WERI-Rb-1 (cell line): ENCODE data around the gene CPAMD8.

Source experiments
- DNase-seq: peaks from one replicate; pipeline ENCODE4 v3.0.0-alpha.2; 2020
- H3K27ac ChIP-seq: fragments of 250-450 bp; sonication (Bioruptor Pico); 2 replicates; pipeline ENCODE4 v1.5.1; 2020; ENCODE audit warnings: mild to moderate bottlenecking, moderate library complexity
- H3K27me3 ChIP-seq: fragments of 250-450 bp; sonication (Bioruptor Pico); 2 replicates; pipeline ENCODE4 v1.5.1; 2021; ENCODE audit warnings: mild to moderate bottlenecking, low read depth, moderate library complexity; ENCODE audit not compliant: insufficient read depth, severe bottlenecking
- H3K36me3 ChIP-seq: fragments of 250-450 bp; sonication (Bioruptor Pico); 2 replicates; pipeline ENCODE4 v1.5.1; 2020; ENCODE audit warnings: mild to moderate bottlenecking, moderate library complexity
- H3K4me3 ChIP-seq: 2 replicates; pipeline ENCODE4 v1.5.1; 2011; ENCODE audit warnings: low read depth, mild to moderate bottlenecking, control low read depth, low read length
- H3K9me3 ChIP-seq: fragments of 250-450 bp; sonication (Bioruptor Pico); 2 replicates; pipeline ENCODE4 v1.5.1; 2021; ENCODE audit warnings: mild to moderate bottlenecking, moderate library complexity; ENCODE audit not compliant: severe bottlenecking
- TF ChIP-seq, protein P1 (sequence below): IDR thresholded peaks from 2 replicates; pipeline ENCODE4 v1.5.1; 2011; ENCODE audit warnings: low read depth, mild to moderate bottlenecking, control low read depth, inconsistent platforms, low read length

Gene CPAMD8

DNA sequence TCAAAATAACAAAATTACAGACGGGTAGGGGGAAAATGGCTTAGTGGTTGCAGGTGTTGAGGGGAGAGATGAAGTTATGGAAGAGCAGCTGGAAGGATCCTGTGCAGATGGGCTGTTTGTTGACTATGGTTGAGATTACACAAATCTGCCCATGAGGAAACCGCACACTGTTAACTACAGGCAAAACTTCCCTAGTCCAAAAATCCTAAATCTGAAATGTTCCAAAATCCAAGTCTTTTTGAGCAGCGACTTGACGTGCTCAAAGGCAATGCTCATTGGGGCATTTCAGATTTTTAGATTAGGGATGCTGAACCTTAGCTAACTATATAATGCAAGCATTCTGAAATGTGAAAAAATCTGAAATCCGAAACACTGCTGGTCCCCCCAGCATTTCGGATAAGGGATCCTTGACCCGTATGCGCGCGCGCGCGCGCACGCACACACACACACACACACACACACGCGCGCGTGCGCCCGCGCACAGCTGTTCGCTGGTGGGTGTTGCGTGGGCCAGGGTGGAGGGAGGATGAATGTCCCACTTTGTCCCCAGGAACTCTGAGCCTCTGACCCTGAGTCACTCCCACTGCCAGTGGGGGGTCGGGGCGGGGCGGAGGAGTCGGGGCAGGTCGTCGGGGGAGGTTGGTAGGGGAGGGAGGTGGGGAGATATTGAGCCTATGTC, 131.0 kb downstream of the CPAMD8 start:
- H3K9me3 ChIP-seq, result no peaks in the 10 kb centered on the region
- H3K27me3 ChIP-seq, result no peaks in the 10 kb centered on the region
- no peaks in the 10 kb centered on the region for H3K36me3 ChIP-seq
- TF ChIP-seq, protein P1, sequence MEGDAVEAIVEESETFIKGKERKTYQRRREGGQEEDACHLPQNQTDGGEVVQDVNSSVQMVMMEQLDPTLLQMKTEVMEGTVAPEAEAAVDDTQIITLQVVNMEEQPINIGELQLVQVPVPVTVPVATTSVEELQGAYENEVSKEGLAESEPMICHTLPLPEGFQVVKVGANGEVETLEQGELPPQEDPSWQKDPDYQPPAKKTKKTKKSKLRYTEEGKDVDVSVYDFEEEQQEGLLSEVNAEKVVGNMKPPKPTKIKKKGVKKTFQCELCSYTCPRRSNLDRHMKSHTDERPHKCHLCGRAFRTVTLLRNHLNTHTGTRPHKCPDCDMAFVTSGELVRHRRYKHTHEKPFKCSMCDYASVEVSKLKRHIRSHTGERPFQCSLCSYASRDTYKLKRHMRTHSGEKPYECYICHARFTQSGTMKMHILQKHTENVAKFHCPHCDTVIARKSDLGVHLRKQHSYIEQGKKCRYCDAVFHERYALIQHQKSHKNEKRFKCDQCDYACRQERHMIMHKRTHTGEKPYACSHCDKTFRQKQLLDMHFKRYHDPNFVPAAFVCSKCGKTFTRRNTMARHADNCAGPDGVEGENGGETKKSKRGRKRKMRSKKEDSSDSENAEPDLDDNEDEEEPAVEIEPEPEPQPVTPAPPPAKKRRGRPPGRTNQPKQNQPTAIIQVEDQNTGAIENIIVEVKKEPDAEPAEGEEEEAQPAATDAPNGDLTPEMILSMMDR, result no peak
- H3K27ac ChIP-seq, result no peak overlapping the region
- DNase-seq, result no peak
- no peak overlapping the region for H3K4me3 ChIP-seq

- no peak overlapping the region; the same call in 1 of the 2 replicates for H3K27ac ChIP-seq
These were observed 132.5 kb downstream of the CPAMD8 start for GRCh38 chr19:16894080-16894479.

DNA sequence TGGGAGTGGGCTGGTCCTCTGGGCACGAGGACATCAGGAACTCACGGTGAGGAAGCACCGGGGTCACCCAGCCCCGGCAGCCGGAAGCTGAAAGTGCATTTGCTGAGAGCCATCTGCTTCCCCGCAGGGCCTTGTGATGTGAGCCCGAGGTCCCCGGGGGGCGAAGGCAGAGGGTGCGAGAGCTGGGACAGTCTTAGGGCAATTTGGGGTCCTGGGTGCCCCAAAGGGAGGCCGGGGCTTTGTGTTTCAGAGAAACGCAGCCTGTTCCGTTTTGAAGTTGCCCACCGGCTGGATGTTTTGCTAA, 133.0 kb downstream of the CPAMD8 start:
- Histone ChIP-seq H3K9me3 (no peaks in the 10 kb centered on the region), H3K27ac (no peak overlapping the region; the same call in 1 of the 2 replicates), H3K27me3 (no peaks in the 10 kb centered on the region), H3K36me3 (no peaks in the 10 kb centered on the region), H3K4me3 (no peak overlapping the region)
- TF ChIP-seq, protein P1, result no peak
- peak; percentile 21 for DNase-seq

More at GRCh38 chr19:16894080-16894479, 132.5 kb downstream of the CPAMD8 start:
- Histone ChIP-seq H3K36me3 (no peaks in the 10 kb centered on the region), H3K9me3 (no peaks in the 10 kb centered on the region), H3K4me3 (no peak overlapping the region), H3K27me3 (no peaks in the 10 kb centered on the region)
- DNase-seq, result peak; percentile 35
- TF ChIP-seq, protein P1, result peak; percentile 33; the same call in 1 of the 2 replicates

GRCh38 chr19:16892868-16893685, 133.5 kb downstream of the CPAMD8 start:
- Histone ChIP-seq H3K27ac (no peak overlapping the region; the same call in 1 of the 2 replicates), H3K4me3 (no peak overlapping the region), H3K36me3 (no peaks in the 10 kb centered on the region), H3K27me3 (no peaks in the 10 kb centered on the region), H3K9me3 (no peaks in the 10 kb centered on the region)
- no peak for DNase-seq
- TF ChIP-seq, protein P1, result no peak

DNA sequence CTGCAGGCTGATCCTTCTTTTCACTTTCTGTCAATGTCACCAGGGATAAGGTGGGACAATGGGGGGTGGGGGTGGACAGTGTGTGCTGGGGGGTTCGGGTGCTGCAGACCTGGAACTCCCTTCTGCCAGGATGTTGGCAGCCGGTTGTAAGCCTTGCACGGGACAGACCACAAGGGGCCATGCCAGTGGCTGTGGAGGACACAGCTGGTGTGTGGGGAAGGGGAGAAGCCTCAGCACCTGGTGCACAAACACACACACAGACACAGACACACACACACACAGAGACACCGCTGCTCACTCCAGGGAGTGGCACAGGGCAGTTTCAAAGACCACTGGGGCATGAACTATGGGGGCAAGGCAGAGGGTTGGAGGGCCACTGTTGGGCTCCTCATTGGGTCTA, 134.2 kb downstream of the CPAMD8 start:
- Histone ChIP-seq H3K36me3 (no peaks in the 10 kb centered on the region), H3K27ac (no peak overlapping the region), H3K9me3 (no peaks in the 10 kb centered on the region), H3K27me3 (no peaks in the 10 kb centered on the region), H3K4me3 (no peak overlapping the region)
- TF ChIP-seq, protein P1, result no peak
- no peak for DNase-seq
